Endothelial cell of umbilical vein (primary cell): ENCODE results near the gene ICAM5. TPM values are rescaled to one million over a fixed set of nuclear protein-coding genes. Genes with fewer than 3 reads are reported as not detected.
"Not testable (repeated sequence)": the region's sequence is repeated elsewhere in the genome, so short reads cannot be mapped to it uniquely, and the experiment has no call there.

Experiments
- BruUV-seq: library from RNA; stranded (reverse); fragments of 400-500 nt; replicated peaks from 2 replicates; lab custom pipeline; 2021; lab: Mats Ljungman, UMichigan
- CTCF ChIA-PET: fragments of 300-600, 350-600 bp; sonication (Branson Sonifier 250); formaldehyde crosslinking; loops from one replicate; lab custom pipeline; 2021; ENCODE audit warnings: antibody characterized with exemption, inconsistent platforms; lab: Charles Lee
- POLR2A ChIA-PET: fragments of 300-600, 350-600 bp; sonication (Branson Sonifier 250); formaldehyde crosslinking; loops from one replicate; lab custom pipeline; 2021; ENCODE audit warnings: antibody characterized with exemption, inconsistent platforms; lab: Charles Lee
- DNase-seq: peaks from one replicate; pipeline ENCODE4 v3.0.0-alpha.2; 2011; ENCODE audit warnings: low read depth, low spot score
- FAIRE-seq: peaks from 2 replicates; lab custom pipeline; 2011; peaks lifted over from hg19 to GRCh38; lab: Jason Lieb, UNC
- H2AFZ ChIP-seq: 2 replicates; pipeline ENCODE4 v1.6.0; 2012; ENCODE audit warnings: low read depth, low read length, control low read depth, inconsistent platforms
- H3K27ac ChIP-seq: 2 replicates; pipeline ENCODE4 v1.5.1; 2011; ENCODE audit warnings: low read depth, mild to moderate bottlenecking, control low read depth, low read length, moderate library complexity; ENCODE audit not compliant: insufficient read depth
- H3K27me3 ChIP-seq, 2 experiments: 2 replicates each; pipeline versions ENCODE4 v1.6.0 to v1.6.1; 2011; ENCODE audit warnings: low read length in 2 of 2, mixed read lengths in 1 of 2; ENCODE audit not compliant: control insufficient read depth in 2 of 2, insufficient read depth in 2 of 2
- H3K36me3 ChIP-seq, 2 experiments: 2 replicates in 1 of 2; 3 replicates in 1 of 2; pipeline ENCODE4 v1.5.1; 2011; ENCODE audit warnings: low read length in 2 of 2, mild to moderate bottlenecking in 1 of 2, moderate library complexity in 1 of 2; ENCODE audit not compliant: control insufficient read depth in 2 of 2, insufficient read depth in 2 of 2; ENCODE audit errors: extremely low read depth in 1 of 2
- H3K4me1 ChIP-seq: 3 replicates; pipeline ENCODE4 v1.5.1; 2011; ENCODE audit warnings: mild to moderate bottlenecking, low read length; ENCODE audit not compliant: control insufficient read depth, insufficient read depth; ENCODE audit errors: extremely low read depth
- H3K4me2 ChIP-seq: 2 replicates; pipeline ENCODE4 v1.6.1; 2011; ENCODE audit warnings: low read length, control low read depth, mixed read lengths; ENCODE audit not compliant: insufficient read depth
- H3K4me3 ChIP-seq, 3 experiments: fragments of 200-600 bp in 1 of 3; sonication (generic), shearing (Covaris generic) in 1 of 3; replicated peaks in 1 of 3; 2 replicates each; pipeline ENCODE4 v1.5.1; 2011 to 2016; ENCODE audit warnings: control low read depth in 3 of 3, low read length in 3 of 3, mild to moderate bottlenecking in 2 of 3, inconsistent platforms in 1 of 3, low read depth in 1 of 3, moderate library complexity in 1 of 3; ENCODE audit not compliant: insufficient read depth in 1 of 3
- H3K79me2 ChIP-seq: 2 replicates; pipeline ENCODE4 v1.6.0; 2012; ENCODE audit warnings: low read length, inconsistent platforms; ENCODE audit not compliant: control insufficient read depth, insufficient read depth
- H3K9ac ChIP-seq: replicated peaks from 2 replicates; pipeline ENCODE3; 2011; ENCODE audit warnings: low read length, control low read depth; ENCODE audit not compliant: insufficient read depth; ENCODE audit errors: extremely low read depth
- H3K9me1 ChIP-seq: replicated peaks from 3 replicates; pipeline ENCODE4 v1.6.0; 2011; ENCODE audit warnings: mild to moderate bottlenecking, low read length; ENCODE audit not compliant: control insufficient read depth, insufficient read depth; ENCODE audit errors: extremely low read depth
- H3K9me3 ChIP-seq: replicated peaks from 2 replicates; pipeline ENCODE4 v1.5.1; 2012; ENCODE audit warnings: low read length, inconsistent platforms; ENCODE audit not compliant: control insufficient read depth, insufficient read depth
- H4K20me1 ChIP-seq: replicated peaks from 2 replicates; pipeline ENCODE3; 2011; ENCODE audit warnings: mild to moderate bottlenecking, low read length; ENCODE audit not compliant: control insufficient read depth, insufficient read depth; ENCODE audit errors: extremely low read depth
- CTCF ChIP-seq, 2 donors: IDR thresholded peaks; 1 replicate in 1 of 2; 2 replicates in 1 of 2; pipeline ENCODE4 v1.5.1; 2011; ENCODE audit warnings: low read length in 2 of 2, mild to moderate bottlenecking in 2 of 2, moderate library complexity in 2 of 2, control low read depth in 1 of 2, inconsistent platforms in 1 of 2, low read depth in 1 of 2; ENCODE audit not compliant: insufficient read depth in 1 of 2; ENCODE audit errors: extremely low read depth in 1 of 2
- EZH2 ChIP-seq: IDR thresholded peaks from 2 replicates; pipeline ENCODE4 v1.6.1; 2012; ENCODE audit warnings: borderline replicate concordance, low read depth, mild to moderate bottlenecking, moderate library complexity, low read length, inconsistent platforms; ENCODE audit not compliant: severe bottlenecking
- FOS ChIP-seq: IDR thresholded peaks from 2 replicates; pipeline ENCODE4 v1.6.1; 2011; ENCODE audit warnings: mild to moderate bottlenecking, low read length, moderate library complexity, borderline replicate concordance; ENCODE audit not compliant: insufficient read depth
- GATA2 ChIP-seq: IDR thresholded peaks from 2 replicates; pipeline ENCODE4 v1.7.0; 2011; ENCODE audit warnings: low read depth, mild to moderate bottlenecking, moderate library complexity, mixed read lengths, low read length; ENCODE audit not compliant: insufficient read length, insufficient read depth
- JUN ChIP-seq: IDR thresholded peaks from 2 replicates; pipeline ENCODE4 v1.6.1; 2011; ENCODE audit warnings: borderline replicate concordance, low read depth; ENCODE audit not compliant: insufficient read length, insufficient read depth
- MAX ChIP-seq: IDR thresholded peaks from 2 replicates; pipeline ENCODE4 v1.6.1; 2011; ENCODE audit not compliant: insufficient read depth, insufficient read length
- MYC ChIP-seq: IDR thresholded peaks from one replicate; pipeline ENCODE4 v1.6.1; 2011; ENCODE audit warnings: mild to moderate bottlenecking, low read depth, low read length
- POLR2A ChIP-seq: IDR thresholded peaks from 2 replicates; pipeline ENCODE4 v1.6.1; 2012; ENCODE audit warnings: low read depth, mild to moderate bottlenecking, control low read depth, low read length
- POLR2AphosphoS5 ChIP-seq: IDR thresholded peaks from 2 replicates; pipeline ENCODE4 v1.6.1; 2012; ENCODE audit warnings: low read depth, mild to moderate bottlenecking, control low read depth, low read length, moderate library complexity; ENCODE audit not compliant: insufficient read depth
- dilution Hi-C: fragments of 300-500 bp; cut with MboI; formaldehyde crosslinking; loops from one replicate; pipeline ENCODE4 v1.15.0; 2019; ENCODE audit warnings: low sequenced_read_pairs; ENCODE audit not compliant: extremely low pct_ligation_motif_present
- intact Hi-C: fragments of 100-400 bp; cut with micrococcal nuclease; formaldehyde crosslinking; loops from one replicate; pipeline ENCODE4 v1.10.0; 2022
- polyA plus RNA-seq, 4 experiments: library from polyadenylated mRNA; depleted of rRNA in 3 of 4; stranded (reverse) in 3 of 4; unstranded in 1 of 4; fragments of >200 nt; gene quantifications; 2 replicates each; pipeline versions ENCODE4 v1.2.1 to v1.2.3, GENCODE V29; 2011 to 2012; ENCODE audit warnings: missing spikeins in 1 of 4
- total RNA-seq: library from RNA; stranded (reverse); gene quantifications from 2 replicates; pipeline ENCODE4 v1.2.3, GENCODE V29; 2021

The ICAM5 gene
- total and polyA plus RNA-seq, 2 donors (not counting 3 experiments of a cell fraction or from before 2014, with no cell fraction given), result 0.10 to 0.40 TPM

- FAIRE-seq (no peak), DNase-seq (no peak)
- Histone ChIP-seq H3K4me1 (no peaks in the 10 kb centered on the region), H3K4me3 (no peak overlapping the region), H3K27ac (no peak overlapping the region), H3K27me3 (no peaks in the 10 kb centered on the region), H3K4me2 (no peak overlapping the region), H4K20me1 (no peaks in the 10 kb centered on the region), H3K9me3 (no peaks in the 10 kb centered on the region), H3K36me3 (peaks cover 0 to 4% of the 10 kb centered on the region in 2 experiments), H3K9me1 (no peaks in the 10 kb centered on the region), H3K79me2 (no peaks in the 10 kb centered on the region), H3K9ac (no peak overlapping the region), H2AFZ (no peak overlapping the region)
- CTCF ChIA-PET, result interaction anchor here (0.8 to 3.7 kb wide), 7 partner anchors 9 to 111 kb away, joined by 3 to 12 read pairs (median 4); partner anchors contain the start of genes ICAM1 and ICAM5
- TF ChIP-seq MYC (no peak), GATA2 (no peak), POLR2A (no peak), EZH2 (no peak), CTCF (IDR thresholded peaks at IDR 0.05; ENCODE audit: extremely low read depth in 1 of 2, insufficient read depth in 1 of 2, low read depth in 1 of 2, low read length in 2 of 2) (no peak), POLR2AphosphoS5 (no peak), FOS (no peak), MAX (no peak), JUN (no peak)
- intact Hi-C loops, result no loop called here
- POLR2A ChIA-PET, result interaction anchor here (0.6 kb wide), 1 partner anchor 46 kb away, joined by 3 read pairs; no protein-coding TSS in a partner anchor
- dilution Hi-C loops, result no loop called here
- BruUV-seq, result no TSS peak
Measured at GRCh38 chr19:10279737-10280442, 9.9 kb upstream of the ICAM5 start.

- H3K9ac ChIP-seq, DNase-seq, H3K4me2 ChIP-seq, H2AFZ ChIP-seq, intact Hi-C loops, H3K27me3 ChIP-seq, H3K79me2 ChIP-seq, H3K4me1 ChIP-seq, CTCF ChIA-PET, H3K4me3 ChIP-seq, FAIRE-seq, POLR2A ChIA-PET, H4K20me1 ChIP-seq, BruUV-seq, H3K9me1 ChIP-seq, H3K27ac ChIP-seq, dilution Hi-C loops, H3K36me3 ChIP-seq, H3K9me3 ChIP-seq: not testable (repeated sequence)
Measured at GRCh38 chr19:10282043-10282442, 7.7 kb upstream of the ICAM5 start.
